Urinary bladder (tissue), 4 donors: Measurements from ENCODE around the gene CDC40. TPM values are rescaled to one million over a fixed set of nuclear protein-coding genes. Genes with fewer than 3 reads are reported as not detected.

ENCODE experiments used
- DNase-seq: peaks from one replicate; pipeline ENCODE4 v3.0.0-alpha.2; 2015; ENCODE audit errors: extremely low spot score
- H3K27ac ChIP-seq: one replicate; pipeline ENCODE4 v1.5.1; 2013; ENCODE audit warnings: low read depth, mild to moderate bottlenecking, moderate library complexity
- H3K36me3 ChIP-seq: one replicate; pipeline ENCODE4 v1.6.1; 2013; ENCODE audit warnings: mild to moderate bottlenecking, moderate library complexity; ENCODE audit not compliant: insufficient read depth
- H3K4me1 ChIP-seq: one replicate; pipeline ENCODE4 v1.6.1; 2013; ENCODE audit warnings: mild to moderate bottlenecking, moderate library complexity; ENCODE audit not compliant: insufficient read depth
- H3K4me3 ChIP-seq: one replicate; pipeline ENCODE4 v1.5.1; 2013; ENCODE audit warnings: low read depth, low read length
- WGBS: extraction: QIAGEN DNeasy Blood & Tissue Kit; methylation state at CpG from one replicate; pipeline ENCODE4 v1.1.7; 2013; 5-methylcytosine and 5-hydroxymethylcytosine counted together
- polyA plus RNA-seq: library from polyadenylated mRNA; stranded (reverse); fragments of 200-250 nt; gene quantifications from one replicate; pipeline ENCODE4 v1.2.3, GENCODE V29; 2013
- total RNA-seq: library from RNA; depleted of rRNA; stranded (reverse); fragments of >200 nt; gene quantifications from one replicate; pipeline ENCODE4 v1.2.3, GENCODE V29; 2014
- donor health status: healthy with polysubstance abuse.
- donor health status: healthy.

CDC40 gene
- total and polyA plus RNA-seq, 2 donors, result 12.4 to 33.9 TPM

GRCh38 chr6:110183292-110183885 lies 3.2 kb downstream of the CDC40 start:
- DNase-seq, result no peak
- H3K4me1 ChIP-seq, result peaks cover 8% of the 10 kb centered on the region
- WGBS, result 77% methylated on average over 5 of the region's 5 CpGs
- no peaks in the 10 kb centered on the region for H3K36me3 ChIP-seq
- no peak overlapping the region for H3K27ac ChIP-seq
- H3K4me3 ChIP-seq, result no peak overlapping the region

- Histone ChIP-seq H3K4me1 (peaks cover 8% of the 10 kb centered on the region), H3K27ac (no peak overlapping the region), H3K36me3 (no peaks in the 10 kb centered on the region), H3K4me3 (no peak overlapping the region)
- no peak for DNase-seq
- 91% methylated on average over 3 of the region's 3 CpGs for WGBS
These were observed 5.7 kb downstream of the CDC40 start for GRCh38 chr6:110185879-110186278.

GRCh38 chr6:110188791-110189190 lies 8.6 kb downstream of the CDC40 start:
- DNase-seq, result no peak
- H3K27ac ChIP-seq, result no peak overlapping the region
- no peaks in the 10 kb centered on the region for H3K4me1 ChIP-seq
- no peak overlapping the region for H3K4me3 ChIP-seq
- H3K36me3 ChIP-seq, result no peaks in the 10 kb centered on the region

- Histone ChIP-seq H3K4me3 (no peak overlapping the region), H3K27ac (no peak overlapping the region), H3K36me3 (no peaks in the 10 kb centered on the region), H3K4me1 (no peaks in the 10 kb centered on the region)
- WGBS, result 73% methylated on average over 6 of the region's 6 CpGs
- DNase-seq, result no peak
These were observed 10.5 kb downstream of the CDC40 start for GRCh38 chr6:110190726-110191125.

- H3K4me3 ChIP-seq, result no peak overlapping the region
- H3K36me3 ChIP-seq, result no peaks in the 10 kb centered on the region
- no peak for DNase-seq
- no peak overlapping the region for H3K27ac ChIP-seq
- 62% methylated on average over 2 of the region's 2 CpGs for WGBS
- no peaks in the 10 kb centered on the region for H3K4me1 ChIP-seq
These were observed 11.2 kb downstream of the CDC40 start for GRCh38 chr6:110191477-110191876.

GRCh38 chr6:110195639-110196038 lies 15.4 kb downstream of the CDC40 start:
- H3K4me3 ChIP-seq, result no peak overlapping the region
- DNase-seq, result no peak
- no peaks in the 10 kb centered on the region for H3K36me3 ChIP-seq
- no peaks in the 10 kb centered on the region for H3K4me1 ChIP-seq
- WGBS, result 87% methylated on average over 4 of the region's 4 CpGs
- H3K27ac ChIP-seq, result no peak overlapping the region

- DNase-seq, result no peak
- Histone ChIP-seq H3K36me3 (no peaks in the 10 kb centered on the region), H3K4me3 (no peak overlapping the region), H3K27ac (no peak overlapping the region), H3K4me1 (no peaks in the 10 kb centered on the region)
- WGBS, result 80% methylated on average over 1 of the region's 1 CpG
These were observed 16.6 kb downstream of the CDC40 start for GRCh38 chr6:110196874-110197273.

- DNase-seq, result no peak
- no peak overlapping the region for H3K27ac ChIP-seq
- H3K36me3 ChIP-seq, result no peaks in the 10 kb centered on the region
- H3K4me3 ChIP-seq, result no peak overlapping the region
- WGBS, result 99% methylated on average over 3 of the region's 3 CpGs
- no peaks in the 10 kb centered on the region for H3K4me1 ChIP-seq
These were observed 18.3 kb downstream of the CDC40 start for GRCh38 chr6:110198561-110198960.

- Histone ChIP-seq H3K36me3 (no peaks in the 10 kb centered on the region), H3K4me3 (no peak overlapping the region), H3K4me1 (no peaks in the 10 kb centered on the region), H3K27ac (no peak overlapping the region)
- DNase-seq, result no peak
- WGBS, result 90% methylated on average over 3 of the region's 3 CpGs
These were observed 21.1 kb downstream of the CDC40 start for GRCh38 chr6:110201151-110201884.

- no peak for DNase-seq
- Histone ChIP-seq H3K36me3 (peaks cover 4% of the 10 kb centered on the region), H3K4me1 (no peaks in the 10 kb centered on the region), H3K4me3 (no peak overlapping the region), H3K27ac (no peak overlapping the region)
- over 99% methylated on average over 3 of the region's 3 CpGs for WGBS
These were observed 27.4 kb downstream of the CDC40 start for GRCh38 chr6:110207652-110208051.

GRCh38 chr6:110211753-110212152 lies 31.5 kb downstream of the CDC40 start:
- Histone ChIP-seq H3K27ac (no peak overlapping the region), H3K4me3 (no peak overlapping the region), H3K4me1 (no peaks in the 10 kb centered on the region), H3K36me3 (peaks cover 8% of the 10 kb centered on the region)
- 65% methylated on average over 1 of the region's 1 CpG for WGBS
- no peak for DNase-seq

- Histone ChIP-seq H3K4me1 (no peaks in the 10 kb centered on the region), H3K27ac (no peak overlapping the region), H3K36me3 (peaks cover 10% of the 10 kb centered on the region), H3K4me3 (no peak overlapping the region)
- no peak for DNase-seq
- 60% methylated on average over 1 of the region's 1 CpG for WGBS
These were observed 34.1 kb downstream of the CDC40 start for GRCh38 chr6:110214338-110214737.

- DNase-seq, result no peak
- Histone ChIP-seq H3K27ac (no peak overlapping the region), H3K4me3 (no peak overlapping the region), H3K4me1 (no peaks in the 10 kb centered on the region), H3K36me3 (peaks cover 8% of the 10 kb centered on the region)
- WGBS, result 85% methylated on average over 5 of the region's 5 CpGs
These were observed 35.9 kb downstream of the CDC40 start for GRCh38 chr6:110216140-110216539.

- H3K4me1 ChIP-seq, result no peaks in the 10 kb centered on the region
- no peak overlapping the region for H3K27ac ChIP-seq
- no peak overlapping the region for H3K4me3 ChIP-seq
- 94% methylated on average over 2 of the region's 2 CpGs for WGBS
- H3K36me3 ChIP-seq, result peaks cover 6% of the 10 kb centered on the region
- no peak for DNase-seq
These were observed 37.0 kb downstream of the CDC40 start for GRCh38 chr6:110217266-110217665.
